HepG2 (cell line): ENCODE results near the gene JUND. TPM values are rescaled to one million over a fixed set of nuclear protein-coding genes. Genes with fewer than 3 reads are reported as not detected.

ENCODE experiments used
- ARID2 ChIP-seq: sonication (generic); formaldehyde crosslinking; IDR thresholded peaks from 2 replicates; pipeline ENCODE4 v1.8.1; 2022; ENCODE audit warnings: mild to moderate bottlenecking, missing genetic modification reagents, borderline replicate concordance
- ATF4 ChIP-seq, 2 experiments: fragments of 450-650 bp in 1 of 2; sonication (generic) in 1 of 2; formaldehyde crosslinking; IDR thresholded peaks; 2 replicates each; pipeline versions ENCODE4 v1.5.0 to v1.8.0; 2020 to 2022; ENCODE audit warnings: mild to moderate bottlenecking in 1 of 2, missing genetic modification reagents in 1 of 2
- CC2D1A ChIP-seq: sonication (generic); formaldehyde crosslinking; IDR thresholded peaks from 2 replicates; pipeline ENCODE4 v1.8.1; 2023; ENCODE audit warnings: mild to moderate bottlenecking, missing genetic modification reagents
- CSRNP1 ChIP-seq: sonication (generic); formaldehyde crosslinking; IDR thresholded peaks from 2 replicates; pipeline ENCODE4 v1.8.1; 2023; ENCODE audit warnings: mild to moderate bottlenecking, missing genetic modification reagents
- EED ChIP-seq: sonication (generic); formaldehyde crosslinking; IDR thresholded peaks from 2 replicates; pipeline ENCODE4 v1.5.0; 2020; ENCODE audit warnings: mild to moderate bottlenecking, missing genetic modification reagents
- FOXK2 ChIP-seq: fragments of 450-650 bp; IDR thresholded peaks from 2 replicates; pipeline ENCODE4 v1.6.1; 2016
- JUN ChIP-seq: sonication (generic); formaldehyde crosslinking; IDR thresholded peaks from 2 replicates; pipeline ENCODE4 v1.4.0; 2020; ENCODE audit warnings: mild to moderate bottlenecking, missing genetic modification reagents
- NCOA1 ChIP-seq: sonication (generic); formaldehyde crosslinking; IDR thresholded peaks from 2 replicates; pipeline ENCODE4 v1.9.0; 2021; ENCODE audit warnings: missing genetic modification reagents
- ZBTB39 ChIP-seq: sonication (generic); formaldehyde crosslinking; IDR thresholded peaks from 2 replicates; pipeline ENCODE4 v1.5.0; 2020; ENCODE audit warnings: missing genetic modification reagents
- ZGPAT ChIP-seq: IDR thresholded peaks from 2 replicates; pipeline ENCODE4 v1.6.1; 2016; ENCODE audit warnings: mild to moderate bottlenecking
- ZNF407 ChIP-seq: sonication (generic); formaldehyde crosslinking; IDR thresholded peaks from one replicate; pipeline ENCODE4 v1.5.1; 2020; ENCODE audit warnings: mild to moderate bottlenecking, missing genetic modification reagents; ENCODE audit errors: not compliant biosample characterization
- ZNF761 ChIP-seq: sonication (generic); formaldehyde crosslinking; conservative IDR thresholded peaks from 2 replicates; pipeline ENCODE4 v1.4.0; 2020; ENCODE audit warnings: mild to moderate bottlenecking, missing genetic modification reagents
- ZNF784 ChIP-seq: sonication (generic); formaldehyde crosslinking; IDR thresholded peaks from 2 replicates; pipeline ENCODE4 v1.5.1; 2020; ENCODE audit warnings: missing genetic modification reagents, mild to moderate bottlenecking, borderline replicate concordance
- polyA plus RNA-seq, 8 experiments: library from polyadenylated mRNA; depleted of rRNA in 3 of 8; stranded (reverse) in 7 of 8; unstranded in 1 of 8; fragments of >200 nt; fragmentation: Illumina TruSeq in 4 of 8; extraction: Trizol in 4 of 8; gene quantifications; 2 replicates each; pipeline versions ENCODE4 v1.2.1 to v1.2.3, GENCODE V29; 2011 to 2016; ENCODE audit warnings: low read depth in 4 of 8, missing spikeins in 1 of 8, mixed read lengths in 1 of 8; ENCODE audit not compliant: insufficient read depth in 1 of 8
- total RNA-seq, 5 experiments: library from RNA; depleted of rRNA; stranded (reverse); fragments of >200 nt; fragmentation: Illumina TruSeq; extraction: Trizol; gene quantifications; 2 replicates each; pipeline ENCODE4 v1.2.3, GENCODE V29; 2016; ENCODE audit warnings: low read depth in 1 of 5

JUND gene
- total and polyA plus RNA-seq, 2 of the 13 experiments (the other 11 are each of a cell fraction or from before 2014, with no cell fraction given), result 41.2 to 59.8 TPM

- no peak for TF ChIP-seq CSRNP1 (CRISPR knock-in tag)
- TF ChIP-seq JUN (CRISPR knock-in tag), result no peak
- peak; percentile 79; the same call in 1 of the 2 replicates for TF ChIP-seq ZNF761 (CRISPR knock-in tag)
- TF ChIP-seq ZGPAT (CRISPR knock-in tag), result peak; percentile 87
- peak; percentile 88; the same call in 1 of the 2 replicates for TF ChIP-seq NCOA1 (CRISPR knock-in tag)
- TF ChIP-seq ZBTB39 (CRISPR knock-in tag), result peak; percentile 76; the same call in 1 of the 2 replicates
- no peak for TF ChIP-seq FOXK2
- TF ChIP-seq ZNF407, result peak; percentile 87
- TF ChIP-seq ZNF784 (CRISPR knock-in tag), result peak; percentile 89; the same call in 1 of the 2 replicates
- no peak for TF ChIP-seq ARID2 (CRISPR knock-in tag)
- no peak for TF ChIP-seq CC2D1A (CRISPR knock-in tag)
- peak; percentile 81; the same call in 1 of the 2 replicates for TF ChIP-seq EED (CRISPR knock-in tag)
- TF ChIP-seq ATF4 (CRISPR knock-in tag; IDR thresholded peaks at IDR 0.05), result peak in 1 of 2 experiments; percentile 67; a peak in 2 of 4 replicates
Observed at GRCh38 chr19:18233224-18233825, 48.1 kb downstream of the JUND start (continued).
